ENCODE data around the gene CFAP251. TPM values are rescaled to one million over a fixed set of nuclear protein-coding genes. Genes with fewer than 3 reads are reported as not detected.

The CFAP251 gene
- total and polyA plus RNA-seq, 2 of the 13 experiments (the other 11 are each of a cell fraction or from before 2014, with no cell fraction given): 0.30 to 0.42 TPM

- no peak for TF ChIP-seq ZHX2 (IDR thresholded peaks at IDR 0.05; ENCODE audit: low read depth)
- TF ChIP-seq ZHX2 (CRISPR knock-in tag; IDR thresholded peaks at IDR 0.05; ENCODE audit: borderline replicate concordance): no peak
- TF ChIP-seq THAP7 (CRISPR knock-in tag; IDR thresholded peaks at IDR 0.05): no peak
- no peak for TF ChIP-seq RFX5 (IDR thresholded peaks at IDR 0.05; ENCODE audit: low read depth, low read length)
- no peak for TF ChIP-seq KIAA2018 (CRISPR knock-in tag; IDR thresholded peaks at IDR 0.05; ENCODE audit: borderline replicate concordance)
- no peak for TF ChIP-seq GABPB1 (CRISPR knock-in tag; IDR thresholded peaks at IDR 0.05)
- TF ChIP-seq TARDBP (CRISPR knock-in tag; IDR thresholded peaks at IDR 0.05): no peak
- no peak for TF ChIP-seq NBN (conservative IDR thresholded peaks at IDR 0.05)
- no peak for TF ChIP-seq MIER2 (CRISPR knock-in tag; IDR thresholded peaks at IDR 0.05)
Observed at GRCh38 chr12:122040579-122041386, 122.4 kb downstream of the CFAP251 start (continued).
